Choroid plexus epithelial cell (primary cell): Measurements from ENCODE around the gene ZBTB24.
"Not testable (repeated sequence)": the region's sequence is repeated elsewhere in the genome, so short reads cannot be mapped to it uniquely, and the experiment has no call there.

Experiments used
- DNase-seq: peaks from one replicate; pipeline ENCODE4 v3.0.0-alpha.2; 2010; ENCODE audit warnings: low read depth
- H3K4me3 ChIP-seq: 2 replicates; pipeline ENCODE4 v1.5.1; 2011; ENCODE audit warnings: low read depth, mild to moderate bottlenecking, control low read depth, low read length, moderate library complexity
- TF ChIP-seq, protein P1 (sequence below): conservative IDR thresholded peaks from 2 replicates; pipeline ENCODE4 v1.5.1; 2011; ENCODE audit warnings: low read depth, mild to moderate bottlenecking, control low read depth, inconsistent platforms, low read length, moderate library complexity

The ZBTB24 gene

GRCh38 chr6:109521080-109521479 lies 38.1 kb upstream of the ZBTB24 start:
- no peak overlapping the region for H3K4me3 ChIP-seq
- DNase-seq = no peak
- TF ChIP-seq, protein P1, sequence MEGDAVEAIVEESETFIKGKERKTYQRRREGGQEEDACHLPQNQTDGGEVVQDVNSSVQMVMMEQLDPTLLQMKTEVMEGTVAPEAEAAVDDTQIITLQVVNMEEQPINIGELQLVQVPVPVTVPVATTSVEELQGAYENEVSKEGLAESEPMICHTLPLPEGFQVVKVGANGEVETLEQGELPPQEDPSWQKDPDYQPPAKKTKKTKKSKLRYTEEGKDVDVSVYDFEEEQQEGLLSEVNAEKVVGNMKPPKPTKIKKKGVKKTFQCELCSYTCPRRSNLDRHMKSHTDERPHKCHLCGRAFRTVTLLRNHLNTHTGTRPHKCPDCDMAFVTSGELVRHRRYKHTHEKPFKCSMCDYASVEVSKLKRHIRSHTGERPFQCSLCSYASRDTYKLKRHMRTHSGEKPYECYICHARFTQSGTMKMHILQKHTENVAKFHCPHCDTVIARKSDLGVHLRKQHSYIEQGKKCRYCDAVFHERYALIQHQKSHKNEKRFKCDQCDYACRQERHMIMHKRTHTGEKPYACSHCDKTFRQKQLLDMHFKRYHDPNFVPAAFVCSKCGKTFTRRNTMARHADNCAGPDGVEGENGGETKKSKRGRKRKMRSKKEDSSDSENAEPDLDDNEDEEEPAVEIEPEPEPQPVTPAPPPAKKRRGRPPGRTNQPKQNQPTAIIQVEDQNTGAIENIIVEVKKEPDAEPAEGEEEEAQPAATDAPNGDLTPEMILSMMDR = no peak

DNA sequence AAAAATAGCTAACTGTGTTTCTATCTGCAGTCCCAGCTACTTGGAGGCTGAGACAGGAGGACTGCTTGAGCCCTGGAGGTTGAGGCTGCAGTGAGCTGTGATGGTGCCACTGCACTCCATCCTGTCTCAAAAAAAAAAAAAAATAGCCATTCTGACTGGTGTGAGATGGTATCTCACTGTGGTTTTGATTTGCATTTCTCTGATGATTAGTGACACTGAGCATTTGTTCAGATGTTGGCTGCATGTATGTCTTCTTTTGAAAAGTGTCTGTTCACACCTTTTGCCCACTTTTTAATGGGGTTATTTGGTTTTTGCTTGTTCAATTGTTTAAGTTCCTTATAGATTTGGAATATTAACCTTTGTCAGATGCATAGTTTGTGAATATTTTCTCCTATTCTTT lies 36.6 kb upstream of the ZBTB24 start:
- not testable (repeated sequence) for DNase-seq, H3K4me3 ChIP-seq

- TF ChIP-seq, protein P1 = no peak
- no peak overlapping the region for H3K4me3 ChIP-seq
- DNase-seq = no peak
Observed at GRCh38 chr6:109516929-109517328, 33.9 kb upstream of the ZBTB24 start.

GRCh38 chr6:109515781-109516409 lies 32.9 kb upstream of the ZBTB24 start:
- TF ChIP-seq, protein P1 = no peak
- H3K4me3 ChIP-seq = peak overlapping the region; percentile 38
- DNase-seq = peak; percentile 30

GRCh38 chr6:109514946-109515345 lies 31.9 kb upstream of the ZBTB24 start:
- TF ChIP-seq, protein P1 = no peak
- no peak overlapping the region for H3K4me3 ChIP-seq
- DNase-seq = peak; percentile 31

GRCh38 chr6:109513571-109514071 lies 30.6 kb upstream of the ZBTB24 start:
- H3K4me3 ChIP-seq = no peak overlapping the region
- TF ChIP-seq, protein P1 = no peak
- peak; percentile 80 for DNase-seq

DNA sequence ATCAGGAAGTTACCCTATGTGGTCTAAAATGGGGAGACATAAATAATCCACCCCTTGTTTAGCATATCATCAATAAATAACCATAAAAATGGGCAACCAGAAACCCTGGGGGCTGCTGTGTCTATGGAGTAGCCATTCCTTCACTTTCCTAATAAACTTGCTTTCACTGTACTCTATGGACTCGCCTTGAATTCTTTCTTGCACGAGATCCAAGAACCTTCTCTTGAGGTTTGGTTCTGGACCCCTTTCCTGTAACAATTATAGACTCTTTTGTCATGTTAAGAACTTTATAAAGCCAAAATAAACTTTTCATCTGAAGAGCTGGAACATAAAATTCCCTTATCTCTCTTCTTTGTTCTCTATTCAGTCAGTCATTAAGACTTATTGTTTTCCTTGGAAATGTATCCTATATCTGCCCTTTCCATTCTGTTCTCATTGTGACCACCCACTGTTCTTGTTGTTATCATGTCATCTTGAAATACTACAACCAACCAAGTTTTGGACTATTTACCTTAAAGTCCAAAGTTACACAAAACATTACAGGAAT lies 29.3 kb upstream of the ZBTB24 start:
- no peak overlapping the region for H3K4me3 ChIP-seq
- TF ChIP-seq, protein P1 = no peak
- no peak for DNase-seq
